Nephron progenitor cell (in vitro differentiated cells): Measurements from ENCODE around the gene XAB2.

Experiments
- DNase-seq: peaks from one replicate; pipeline ENCODE4 v3.0.0; 2021
- H3K27ac Mint-ChIP-seq: 2 replicates; pipeline ENCODE4 v1.8.0; 2021; ENCODE audit warnings: mild to moderate bottlenecking, moderate library complexity, mixed read lengths
- H3K27me3 Mint-ChIP-seq: 2 replicates; pipeline ENCODE4 v1.8.0; 2021; ENCODE audit warnings: mild to moderate bottlenecking, low read depth, mixed read lengths; ENCODE audit not compliant: poor library complexity
- H3K36me3 Mint-ChIP-seq: 2 replicates; pipeline ENCODE4 v1.8.0; 2021; ENCODE audit warnings: low read depth, mixed read lengths
- H3K4me1 Mint-ChIP-seq: 2 replicates; pipeline ENCODE4 v1.8.0; 2021; ENCODE audit warnings: mixed read lengths
- H3K4me3 Mint-ChIP-seq: 2 replicates; pipeline ENCODE4 v1.8.0; 2021; ENCODE audit warnings: mild to moderate bottlenecking, moderate library complexity, mixed read lengths
- H3K9me3 Mint-ChIP-seq: 2 replicates; pipeline ENCODE4 v1.8.0; 2021; ENCODE audit warnings: mild to moderate bottlenecking, moderate library complexity, mixed read lengths
- TF ChIP-seq, protein P1 (sequence below): fragments of 200-600 bp; sonication (generic); IDR thresholded peaks from 2 replicates; pipeline ENCODE4 v1.5.0; 2021; ENCODE audit warnings: antibody characterized with exemption

Gene XAB2

DNA sequence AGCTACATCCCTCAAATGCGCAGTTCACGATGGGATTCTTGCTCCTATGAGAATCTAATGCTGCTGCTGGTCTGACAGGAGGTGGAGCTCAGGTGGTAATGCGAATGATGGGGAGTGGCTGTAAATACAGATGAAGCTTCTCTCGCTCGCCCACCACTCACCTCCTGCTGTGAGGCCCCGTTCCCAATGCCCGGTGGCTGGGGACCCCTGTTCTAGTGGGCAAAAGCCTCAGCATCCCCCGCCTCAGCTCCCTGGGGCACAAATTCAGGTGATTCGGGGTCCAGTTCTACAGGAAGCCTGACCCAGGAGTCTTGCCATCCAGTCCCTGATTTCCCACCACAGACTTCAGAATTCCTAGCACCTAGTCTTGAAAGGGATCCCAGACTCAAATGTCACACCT is 43.2 kb upstream of the XAB2 start:
- no peak for DNase-seq

DNA sequence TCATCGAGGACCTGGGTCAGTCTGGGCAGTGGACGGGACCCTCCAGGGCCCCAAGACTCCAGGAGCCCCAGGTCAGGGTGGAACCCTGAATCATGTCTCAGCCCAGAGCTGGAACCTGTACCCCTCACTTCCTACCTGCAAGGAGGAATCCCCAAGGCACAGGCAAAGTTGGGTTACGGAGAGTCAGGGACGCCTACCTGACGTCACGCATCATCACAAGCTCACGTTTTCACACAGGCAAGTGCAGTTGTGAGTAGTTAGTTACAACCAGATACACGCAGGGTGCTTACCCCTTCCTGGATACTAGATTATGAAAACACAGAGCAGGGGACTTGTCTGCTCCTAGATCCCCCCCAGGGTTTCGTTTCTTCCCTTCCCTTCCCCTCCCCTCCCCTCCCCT is 41.4 kb upstream of the XAB2 start:
- Mint-ChIP-seq H3K36me3 (no peaks in the 10 kb centered on the region), H3K27ac (no peak overlapping the region), H3K9me3 (peaks cover 15% of the 10 kb centered on the region), H3K4me1 (no peaks in the 10 kb centered on the region), H3K4me3 (peak overlapping the region; percentile 82), H3K27me3 (peaks cover 95% of the 10 kb centered on the region)
- TF ChIP-seq, protein P1, sequence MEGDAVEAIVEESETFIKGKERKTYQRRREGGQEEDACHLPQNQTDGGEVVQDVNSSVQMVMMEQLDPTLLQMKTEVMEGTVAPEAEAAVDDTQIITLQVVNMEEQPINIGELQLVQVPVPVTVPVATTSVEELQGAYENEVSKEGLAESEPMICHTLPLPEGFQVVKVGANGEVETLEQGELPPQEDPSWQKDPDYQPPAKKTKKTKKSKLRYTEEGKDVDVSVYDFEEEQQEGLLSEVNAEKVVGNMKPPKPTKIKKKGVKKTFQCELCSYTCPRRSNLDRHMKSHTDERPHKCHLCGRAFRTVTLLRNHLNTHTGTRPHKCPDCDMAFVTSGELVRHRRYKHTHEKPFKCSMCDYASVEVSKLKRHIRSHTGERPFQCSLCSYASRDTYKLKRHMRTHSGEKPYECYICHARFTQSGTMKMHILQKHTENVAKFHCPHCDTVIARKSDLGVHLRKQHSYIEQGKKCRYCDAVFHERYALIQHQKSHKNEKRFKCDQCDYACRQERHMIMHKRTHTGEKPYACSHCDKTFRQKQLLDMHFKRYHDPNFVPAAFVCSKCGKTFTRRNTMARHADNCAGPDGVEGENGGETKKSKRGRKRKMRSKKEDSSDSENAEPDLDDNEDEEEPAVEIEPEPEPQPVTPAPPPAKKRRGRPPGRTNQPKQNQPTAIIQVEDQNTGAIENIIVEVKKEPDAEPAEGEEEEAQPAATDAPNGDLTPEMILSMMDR, result no peak
- no peak for DNase-seq

More for the DNA sequence above, 43.2 kb upstream of the XAB2 start:
- H3K27ac Mint-ChIP-seq, result no peak overlapping the region
- peaks cover 5% of the 10 kb centered on the region for H3K4me1 Mint-ChIP-seq
- TF ChIP-seq, protein P1, result no peak
- no peaks in the 10 kb centered on the region for H3K36me3 Mint-ChIP-seq
- H3K9me3 Mint-ChIP-seq, result peaks cover 15% of the 10 kb centered on the region
- peaks cover 95% of the 10 kb centered on the region for H3K27me3 Mint-ChIP-seq
- H3K4me3 Mint-ChIP-seq, result no peak overlapping the region

DNA sequence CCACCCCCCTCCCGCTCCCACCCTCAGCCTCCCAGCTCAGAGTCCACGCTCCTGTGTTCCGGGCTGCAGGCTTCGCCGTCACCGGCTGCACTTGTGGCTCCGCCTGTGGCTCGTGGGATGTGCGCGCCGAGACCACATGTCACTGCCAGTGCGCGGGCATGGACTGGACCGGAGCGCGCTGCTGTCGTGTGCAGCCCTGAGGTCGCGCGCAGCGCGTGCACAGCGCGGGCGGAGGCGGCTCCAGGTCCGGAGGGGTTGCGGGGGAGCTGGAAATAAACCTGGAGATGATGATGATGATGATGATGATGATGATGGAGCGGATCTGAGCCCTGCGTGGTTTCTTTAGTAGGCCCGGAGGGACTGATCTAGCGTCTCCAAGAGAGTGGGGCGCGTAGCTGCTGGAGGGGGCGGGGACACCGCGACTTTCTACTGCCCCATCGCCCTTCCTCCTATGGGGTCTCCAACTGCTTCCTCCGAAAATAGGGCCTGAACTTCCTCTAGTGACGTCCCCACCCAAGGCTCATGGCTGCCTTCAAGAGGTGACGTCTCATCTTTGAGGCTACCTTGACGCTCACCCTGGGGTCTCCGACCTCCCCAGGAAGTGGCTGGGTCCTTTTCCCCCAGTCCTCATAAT is 40.9 kb upstream of the XAB2 start:
- TF ChIP-seq, protein P1, result no peak
- H3K9me3 Mint-ChIP-seq, result peaks cover 15% of the 10 kb centered on the region
- H3K4me1 Mint-ChIP-seq, result no peaks in the 10 kb centered on the region
- H3K4me3 Mint-ChIP-seq, result peak overlapping the region; percentile 82
- peaks cover 97% of the 10 kb centered on the region for H3K27me3 Mint-ChIP-seq
- peak; percentile 58 for DNase-seq
- H3K27ac Mint-ChIP-seq, result no peak overlapping the region
- no peaks in the 10 kb centered on the region for H3K36me3 Mint-ChIP-seq

DNA sequence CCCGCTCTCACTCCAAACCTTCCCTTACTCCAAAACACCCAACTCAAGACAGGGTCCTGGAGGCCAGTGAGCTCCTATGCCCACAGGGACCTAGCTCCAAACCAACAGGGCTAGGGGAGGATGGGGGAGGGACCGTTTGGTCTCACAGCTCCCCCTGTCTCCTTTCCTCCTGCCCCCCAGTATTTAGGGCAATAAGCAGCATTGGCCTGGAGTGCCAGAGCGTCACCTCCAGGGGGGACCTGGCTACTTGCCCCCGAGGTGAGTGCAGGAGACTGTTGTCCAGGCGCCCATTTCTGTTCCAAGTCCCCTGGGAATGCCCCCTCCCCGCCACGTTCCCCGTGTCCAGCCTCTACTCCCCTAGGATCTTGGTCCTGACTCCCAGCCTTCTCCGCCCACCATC is 40.3 kb upstream of the XAB2 start:
- Mint-ChIP-seq H3K4me3 (peak overlapping the region; percentile 60), H3K9me3 (peaks cover 14% of the 10 kb centered on the region), H3K27me3 (peaks cover 97% of the 10 kb centered on the region), H3K27ac (no peak overlapping the region), H3K36me3 (no peaks in the 10 kb centered on the region), H3K4me1 (no peaks in the 10 kb centered on the region)
- no peak for DNase-seq
- TF ChIP-seq, protein P1, result no peak

DNA sequence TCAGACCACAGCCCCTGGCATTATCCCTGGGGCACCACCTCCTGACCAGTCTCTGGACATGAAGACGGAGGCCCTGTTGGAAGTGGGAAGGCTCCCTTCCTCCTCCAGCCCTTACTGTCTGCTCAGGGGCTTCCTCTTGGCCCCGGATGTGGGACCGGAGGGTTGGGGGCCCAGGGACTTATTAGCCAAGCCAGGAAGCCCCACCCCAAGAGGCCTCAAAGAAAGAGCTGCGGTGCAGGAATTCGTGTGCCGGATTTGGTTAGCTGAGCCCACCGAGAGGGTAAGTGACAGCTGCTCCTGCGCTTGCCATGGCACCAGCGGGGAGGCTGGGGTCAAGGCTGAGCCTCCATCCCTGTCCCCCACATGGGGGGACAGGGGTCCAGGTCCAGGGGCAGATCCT is 39.5 kb upstream of the XAB2 start, which contains the start of gene RETN:
Gene RETN, plus strand, starts transcription at position 208 of the 400 bp plus-strand sequence. CDS start 278 bp downstream, outside the sequence.
- DNase-seq, result no peak
- H3K27me3 Mint-ChIP-seq, result peaks cover 94% of the 10 kb centered on the region
- peak within 1 kb of the TSS; percentile 60 for H3K4me3 Mint-ChIP-seq
- no peaks in the 10 kb centered on the region for H3K36me3 Mint-ChIP-seq
- H3K27ac Mint-ChIP-seq, result no peak within 1 kb of the TSS
- TF ChIP-seq, protein P1, result no peak
- H3K9me3 Mint-ChIP-seq, result peaks cover 6% of the 10 kb centered on the region
- no peaks in the 10 kb centered on the region for H3K4me1 Mint-ChIP-seq

DNA sequence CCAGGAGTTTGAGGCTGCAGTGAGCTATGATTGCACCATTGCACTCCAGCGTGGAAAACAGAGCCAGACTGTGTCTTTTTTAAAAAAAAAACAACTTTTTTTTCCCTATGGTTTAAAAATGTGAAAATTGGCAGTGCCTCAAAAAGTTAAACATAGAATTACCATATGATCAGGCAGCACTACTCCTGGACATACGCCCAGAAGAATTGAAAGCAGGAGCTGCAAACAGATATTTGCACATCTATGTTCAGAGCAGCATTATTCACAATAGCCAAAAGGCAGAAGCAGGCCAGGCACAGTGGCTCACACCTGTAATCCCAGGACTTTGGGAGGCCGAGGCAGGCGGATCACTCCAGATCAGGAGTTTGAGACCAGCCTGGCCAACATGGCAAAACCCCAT is 35.7 kb upstream of the XAB2 start:
- Mint-ChIP-seq H3K4me1 (no peaks in the 10 kb centered on the region), H3K4me3 (no peak overlapping the region), H3K27me3 (peaks cover 81% of the 10 kb centered on the region), H3K36me3 (no peaks in the 10 kb centered on the region), H3K27ac (no peak overlapping the region), H3K9me3 (no peaks in the 10 kb centered on the region)
- TF ChIP-seq, protein P1, result no peak
- DNase-seq, result no peak
